HFFc6 (cell line): ENCODE results near the gene CNTLN. TPM values are rescaled to one million over a fixed set of nuclear protein-coding genes. Genes with fewer than 3 reads are reported as not detected.
A peak's percentile ranks its signal among the peaks of the same experiment; 100 is the strongest.
"Not testable (repeated sequence)": the region's sequence is repeated elsewhere in the genome, so short reads cannot be mapped to it uniquely, and the experiment has no call there.

ENCODE experiments used
- DNase-seq: peaks from one replicate; pipeline ENCODE4 v3.0.0-alpha.2; 2018
- H3K27ac Mint-ChIP-seq: 2 replicates; pipeline ENCODE4 v1.8.0; 2020; ENCODE audit warnings: mild to moderate bottlenecking, mixed read lengths
- H3K27me3 Mint-ChIP-seq: 2 replicates; pipeline ENCODE4 v1.8.0; 2021; ENCODE audit warnings: mild to moderate bottlenecking, moderate library complexity, mixed read lengths; ENCODE audit not compliant: insufficient read depth
- H3K36me3 Mint-ChIP-seq: 2 replicates; pipeline ENCODE4 v1.8.0; 2021; ENCODE audit warnings: low read depth, mixed read lengths
- H3K4me1 Mint-ChIP-seq: 2 replicates; pipeline ENCODE4 v1.8.0; 2020; ENCODE audit warnings: low read depth, mixed read lengths
- H3K4me3 Mint-ChIP-seq: 2 replicates; pipeline ENCODE4 v1.8.0; 2020; ENCODE audit warnings: mild to moderate bottlenecking, moderate library complexity, mixed read lengths
- H3K9me3 Mint-ChIP-seq: 2 replicates; pipeline ENCODE4 v1.8.0; 2020; ENCODE audit warnings: mild to moderate bottlenecking, mixed read lengths
- CTCF ChIP-seq: fragments of 200-600 bp; sonication (generic); IDR thresholded peaks from 2 replicates; pipeline ENCODE4 v1.5.0; 2021; ENCODE audit warnings: antibody characterized with exemption, mild to moderate bottlenecking
- total RNA-seq, 6 experiments: library from RNA; stranded (reverse); fragmentation: NEBNext Ultra II Directional; extraction: Animal tissue kit (Norgen Biotek cat#: 25700); gene quantifications; 2 replicates in 1 of 6; 3 replicates in 5 of 6; pipeline ENCODE4 v1.2.3, GENCODE V29; 2021

CNTLN gene
- total RNA-seq, 6 experiments from 2014 or later = 4.9 to 9.0 (median 8.6) TPM

GRCh38 chr9:17330097-17330496 lies 195.3 kb downstream of the CNTLN start:
- TF ChIP-seq CTCF = no peak
- Mint-ChIP-seq H3K27me3 (no peaks in the 10 kb centered on the region), H3K36me3 (no peaks in the 10 kb centered on the region), H3K27ac (no peak overlapping the region), H3K4me3 (no peak overlapping the region), H3K9me3 (no peaks in the 10 kb centered on the region), H3K4me1 (no peaks in the 10 kb centered on the region)
- DNase-seq = no peak

- Mint-ChIP-seq H3K27ac (no peak overlapping the region), H3K4me3 (no peak overlapping the region), H3K9me3 (no peaks in the 10 kb centered on the region)
Measured at GRCh38 chr9:17332115-17332514, 197.3 kb downstream of the CNTLN start.

GRCh38 chr9:17339156-17339555 lies 204.3 kb downstream of the CNTLN start:
- TF ChIP-seq CTCF = no peak
- H3K27ac Mint-ChIP-seq = no peak overlapping the region
- no peaks in the 10 kb centered on the region for H3K9me3 Mint-ChIP-seq
- H3K36me3 Mint-ChIP-seq = peaks cover 5% of the 10 kb centered on the region; the same call in 1 of the 2 replicates
- no peaks in the 10 kb centered on the region; the same call in 1 of the 2 replicates for H3K27me3 Mint-ChIP-seq
- no peaks in the 10 kb centered on the region for H3K4me1 Mint-ChIP-seq
- DNase-seq = no peak
- H3K4me3 Mint-ChIP-seq = no peak overlapping the region

More at GRCh38 chr9:17332115-17332514, 197.3 kb downstream of the CNTLN start:
- TF ChIP-seq CTCF = no peak
- no peaks in the 10 kb centered on the region for H3K27me3 Mint-ChIP-seq
- H3K4me1 Mint-ChIP-seq = no peaks in the 10 kb centered on the region
- H3K36me3 Mint-ChIP-seq = no peaks in the 10 kb centered on the region
- DNase-seq = no peak

- no peak for DNase-seq
- H3K36me3 Mint-ChIP-seq = peaks cover 14% of the 10 kb centered on the region
- TF ChIP-seq CTCF = no peak
- no peaks in the 10 kb centered on the region; the same call in 1 of the 2 replicates for H3K27me3 Mint-ChIP-seq
- H3K4me3 Mint-ChIP-seq = no peak overlapping the region
- no peak overlapping the region for H3K27ac Mint-ChIP-seq
- no peaks in the 10 kb centered on the region for H3K9me3 Mint-ChIP-seq
- no peaks in the 10 kb centered on the region for H3K4me1 Mint-ChIP-seq
Measured at GRCh38 chr9:17342696-17343095, 207.9 kb downstream of the CNTLN start.

GRCh38 chr9:17349831-17350230 lies 215.0 kb downstream of the CNTLN start:
- no peaks in the 10 kb centered on the region for H3K9me3 Mint-ChIP-seq
- DNase-seq = peak; percentile 9
- no peaks in the 10 kb centered on the region for H3K27me3 Mint-ChIP-seq
- H3K4me1 Mint-ChIP-seq = peaks cover 8% of the 10 kb centered on the region
- H3K4me3 Mint-ChIP-seq = no peak overlapping the region
- H3K27ac Mint-ChIP-seq = no peak overlapping the region
- H3K36me3 Mint-ChIP-seq = peaks cover 14% of the 10 kb centered on the region
- TF ChIP-seq CTCF = no peak

GRCh38 chr9:17354006-17354405 lies 219.2 kb downstream of the CNTLN start:
- H3K4me3 Mint-ChIP-seq, H3K9me3 Mint-ChIP-seq, DNase-seq, H3K27me3 Mint-ChIP-seq, H3K4me1 Mint-ChIP-seq, H3K27ac Mint-ChIP-seq: not testable (repeated sequence)
- peaks cover 11% of the 10 kb centered on the region for H3K36me3 Mint-ChIP-seq
